Hepatocyte (in vitro differentiated cells): Measurements from ENCODE around the gene GORASP2. TPM values are rescaled to one million over a fixed set of nuclear protein-coding genes. Genes with fewer than 3 reads are reported as not detected.

ENCODE experiments used
- DNase-seq: peaks from one replicate; pipeline ENCODE4 v3.0.0-alpha.2; 2016; ENCODE audit warnings: low spot score
- H2AFZ ChIP-seq: fragments of 200-600 bp; sonication (generic); 2 replicates; pipeline ENCODE4 v1.6.0; 2016; ENCODE audit warnings: antibody characterized with exemption, mild to moderate bottlenecking
- H3K27ac ChIP-seq: fragments of 200-600 bp; sonication (generic); 2 replicates; pipeline ENCODE4 v1.5.1; 2016; ENCODE audit warnings: mild to moderate bottlenecking
- H3K27me3 ChIP-seq: fragments of 200-600 bp; sonication (generic); 2 replicates; pipeline ENCODE4 v1.6.1; 2016
- H3K36me3 ChIP-seq: fragments of 200-600 bp; sonication (generic); replicated peaks from 2 replicates; pipeline ENCODE4 v1.5.1; 2016; ENCODE audit warnings: low read depth; ENCODE audit not compliant: insufficient read depth
- H3K4me1 ChIP-seq: fragments of 200-600 bp; sonication (generic); 2 replicates; pipeline ENCODE4 v1.5.1; 2016; ENCODE audit warnings: mild to moderate bottlenecking, moderate library complexity; ENCODE audit not compliant: insufficient read depth
- H3K4me2 ChIP-seq: fragments of 200-600 bp; sonication (generic); 2 replicates; pipeline ENCODE4 v1.6.0; 2016
- H3K4me3 ChIP-seq: fragments of 200-600 bp; sonication (generic); 2 replicates; pipeline ENCODE4 v1.5.1; 2016; ENCODE audit warnings: mild to moderate bottlenecking
- H3K79me2 ChIP-seq: fragments of 200-600 bp; sonication (generic); 2 replicates; pipeline ENCODE4 v1.6.0; 2017; ENCODE audit warnings: mild to moderate bottlenecking
- H3K9me2 ChIP-seq: fragments of 200-600 bp; sonication (generic); replicated peaks from 2 replicates; pipeline ENCODE4 v1.6.0; 2017; ENCODE audit warnings: mild to moderate bottlenecking; ENCODE audit not compliant: insufficient read depth
- H3K9me3 ChIP-seq: fragments of 200-600 bp; sonication (generic); 2 replicates; pipeline ENCODE4 v1.5.1; 2016; ENCODE audit warnings: low read depth, mild to moderate bottlenecking
- H4K20me1 ChIP-seq: fragments of 200-600 bp; sonication (generic); 2 replicates; pipeline ENCODE4 v1.6.0; 2016; ENCODE audit warnings: mild to moderate bottlenecking; ENCODE audit not compliant: insufficient read depth, poor library complexity, severe bottlenecking
- CTCF ChIP-seq: fragments of 200-600 bp; sonication (generic); IDR thresholded peaks from 2 replicates; pipeline ENCODE4 v1.5.1; 2016; ENCODE audit warnings: antibody characterized with exemption, mild to moderate bottlenecking; ENCODE audit not compliant: poor library complexity
- EZH2 ChIP-seq: fragments of 200-600 bp; sonication (generic); IDR thresholded peaks from 2 replicates; pipeline ENCODE4 v1.6.1; 2016; ENCODE audit warnings: antibody characterized with exemption, mild to moderate bottlenecking, borderline replicate concordance
- EZH2phosphoT487 ChIP-seq: fragments of 200-600 bp; sonication (generic); IDR thresholded peaks from one replicate; pipeline ENCODE4 v1.6.1; 2018; ENCODE audit warnings: antibody characterized with exemption, mild to moderate bottlenecking, low read depth, moderate library complexity; ENCODE audit not compliant: unreplicated experiment, severe bottlenecking
- WGBS: methylation state at CpG from one replicate; pipeline ENCODE4 v1.1.6; 2016; ENCODE audit warnings: low lambda C conversion rate; ENCODE audit errors: missing lambda C conversion rate; 5-methylcytosine and 5-hydroxymethylcytosine counted together
- polyA plus RNA-seq: library from polyadenylated mRNA; unstranded; fragments of >200 nt; fragmentation: Nextera tagmentation; extraction: Ambion mirVana; gene quantifications from 2 replicates; pipeline ENCODE4 v1.2.1, GENCODE V29; 2016
- total RNA-seq: library from RNA; depleted of rRNA; stranded (reverse); fragments of >200 nt; gene quantifications from 2 replicates; pipeline ENCODE4 v1.2.3, GENCODE V29; 2014

The GORASP2 gene
- total and polyA plus RNA-seq, 2 experiments from 2014 or later = 50.1 to 126 TPM

- DNase-seq = no peak
- Histone ChIP-seq H3K9me2 (no peaks in the 10 kb centered on the region), H2AFZ (no peak overlapping the region), H3K36me3 (no peaks in the 10 kb centered on the region), H3K27me3 (no peaks in the 10 kb centered on the region), H3K79me2 (no peaks in the 10 kb centered on the region), H3K27ac (no peak overlapping the region), H4K20me1 (no peaks in the 10 kb centered on the region), H3K4me2 (no peak overlapping the region), H3K9me3 (no peaks in the 10 kb centered on the region), H3K4me3 (no peak overlapping the region), H3K4me1 (peaks cover 6% of the 10 kb centered on the region)
- 92% methylated on average over 17 of the region's 17 CpGs for WGBS
- TF ChIP-seq CTCF = no peak
- TF ChIP-seq EZH2 = no peak
- no peak for TF ChIP-seq EZH2phosphoT487
These were observed 46.3 kb downstream of the GORASP2 start for GRCh38 chr2:170975127-170975942.

GRCh38 chr2:170975943-170976270, 46.9 kb downstream of the GORASP2 start:
- no peak for DNase-seq
- H3K79me2 ChIP-seq = no peaks in the 10 kb centered on the region
- H3K36me3 ChIP-seq = no peaks in the 10 kb centered on the region
- H3K27ac ChIP-seq = no peak overlapping the region
- H2AFZ ChIP-seq = no peak overlapping the region
- no peak overlapping the region for H3K4me3 ChIP-seq
- H3K27me3 ChIP-seq = no peaks in the 10 kb centered on the region
- WGBS = 91% methylated on average over 4 of the region's 4 CpGs
- no peak overlapping the region for H3K4me2 ChIP-seq
- no peaks in the 10 kb centered on the region for H4K20me1 ChIP-seq
- H3K4me1 ChIP-seq = peaks cover 6% of the 10 kb centered on the region
- no peaks in the 10 kb centered on the region for H3K9me3 ChIP-seq
- no peaks in the 10 kb centered on the region for H3K9me2 ChIP-seq
- no peak for TF ChIP-seq CTCF
- TF ChIP-seq EZH2 = no peak
- no peak for TF ChIP-seq EZH2phosphoT487

- TF ChIP-seq EZH2phosphoT487 = no peak
- TF ChIP-seq CTCF = no peak
- TF ChIP-seq EZH2 = no peak
These were observed 55.0 kb downstream of the GORASP2 start for GRCh38 chr2:170984079-170984478.

More at GRCh38 chr2:170984079-170984478, 55.0 kb downstream of the GORASP2 start:
- H2AFZ ChIP-seq = no peak overlapping the region
- H3K27ac ChIP-seq = no peak overlapping the region
- no peak overlapping the region for H3K4me2 ChIP-seq
- no peak for DNase-seq
- no peaks in the 10 kb centered on the region for H3K79me2 ChIP-seq
- H3K36me3 ChIP-seq = no peaks in the 10 kb centered on the region
- H3K9me2 ChIP-seq = no peaks in the 10 kb centered on the region
- no peak overlapping the region for H3K4me3 ChIP-seq
- H3K27me3 ChIP-seq = no peaks in the 10 kb centered on the region
- no peaks in the 10 kb centered on the region for H4K20me1 ChIP-seq
- WGBS = 31% methylated on average over 1 of the region's 1 CpG
- H3K9me3 ChIP-seq = no peaks in the 10 kb centered on the region
- no peaks in the 10 kb centered on the region for H3K4me1 ChIP-seq
